Left cardiac atrium (tissue), 4 donors: ENCODE results near the gene TP53TG3C. TPM values are rescaled to one million over a fixed set of nuclear protein-coding genes. Genes with fewer than 3 reads are reported as not detected.
"Not testable (repeated sequence)": the region's sequence is repeated elsewhere in the genome, so short reads cannot be mapped to it uniquely, and the experiment has no call there.

ENCODE experiments used
- ATAC-seq, 2 donors: fragments of 200-7000 bp; cut with Tn5 transposase; one replicate each; pipeline ENCODE4 v1.9.1; 2020; ENCODE audit warnings: mild to moderate bottlenecking in 2 of 2, moderate library complexity in 2 of 2
- DNase-seq: peaks from one replicate; pipeline ENCODE4 v3.0.0-alpha.2; 2020
- intact Hi-C, 2 donors: fragments of 100-400 bp; cut with DNase I; formaldehyde crosslinking; loops; one replicate each; pipeline versions ENCODE4 v1.14.1 to v1.15.1; 2022 to 2023
- long read RNA-seq: library from polyadenylated mRNA; unstranded; transcript quantifications from one replicate; pipeline ENCODE4 v2.0.0, GENCODE V29; 2021
- total RNA-seq, 2 donors: library from RNA; stranded (reverse); fragmentation: NEBNext Ultra II Directional; extraction: Animal tissue kit (Norgen Biotek cat#: 25700); gene quantifications; one replicate each; pipeline ENCODE4 v1.2.1, GENCODE V29; 2021
- donor health status: DM: no; HTN: yes; CAD: no.
- donor health status: DM: no; HTN: yes; CAD: no; lungs with severe emphysema.
- donor health status: DM: yes; HTN: yes; CAD: no.
- donor health status: Dilated cardiomyopathy.

The TP53TG3C gene, protein sequence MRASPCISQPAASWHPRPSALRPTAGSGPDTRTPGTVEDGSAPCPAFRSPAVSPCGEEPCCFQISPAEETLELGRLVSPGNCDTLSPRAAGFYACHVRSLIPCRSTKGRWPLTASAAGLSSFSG
- total RNA-seq = not detected
- long read RNA-seq = 0 reads

DNA sequence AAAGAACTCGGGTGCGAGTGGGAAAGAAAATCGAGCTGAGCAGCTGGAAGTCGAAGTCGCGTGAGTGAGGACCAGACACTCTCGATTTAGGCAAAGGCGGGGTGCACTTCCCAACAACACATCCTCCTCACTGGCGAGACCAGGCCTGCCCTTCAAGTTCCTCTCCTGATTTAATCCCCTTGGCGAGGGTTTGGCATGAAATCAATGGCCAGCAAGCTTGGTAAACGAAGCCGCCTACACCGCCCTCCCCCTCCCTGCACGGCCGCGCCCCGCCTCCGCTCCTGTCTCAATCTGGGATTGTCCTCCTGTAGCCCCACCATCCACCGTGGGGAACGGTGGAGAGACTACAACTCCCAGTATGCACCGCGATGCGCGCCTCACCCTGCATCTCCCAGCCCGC, at the start of gene TP53TG3C:
TP53TG3C (plus strand) TSS at position 301 of the 400 bp plus-strand sequence; CDS start at position 369, 68 bp downstream.
- ATAC-seq, intact Hi-C loops, DNase-seq: not testable (repeated sequence)

Other genes starting within 250 kb of the TP53TG3C start
- under 1 TPM in 1 of 2 donors, not detected in 1; 0.16 TPM for gene TP53TG3E, start 110.1 kb downstream of the TP53TG3C start, total RNA-seq
- not detected for gene TP53TG3B, start 166.6 kb downstream of the TP53TG3C start, total RNA-seq